Neutrophil (primary cell): Measurements from ENCODE around the gene C19orf44.
A peak's percentile ranks its signal among the peaks of the same experiment; 100 is the strongest.

Experiments used
- H3K27ac ChIP-seq: fragments of 200-600 bp; sonication (generic); 2 replicates; pipeline ENCODE4 v1.5.1; 2016; ENCODE audit warnings: mild to moderate bottlenecking, moderate library complexity
- H3K27me3 ChIP-seq: fragments of 200-600 bp; sonication (generic); 2 replicates; pipeline ENCODE4 v1.6.0; 2016; ENCODE audit warnings: mild to moderate bottlenecking
- H3K36me3 ChIP-seq: fragments of 200-600 bp; sonication (generic); 2 replicates; pipeline ENCODE4 v1.5.1; 2017
- H3K4me1 ChIP-seq, 2 experiments: fragments of 200-600 bp in 1 of 2; sonication (generic) in 1 of 2; 1 replicate in 1 of 2; 2 replicates in 1 of 2; pipeline versions ENCODE4 v1.5.1 to v1.6.1; 2013 to 2016; ENCODE audit warnings: low read depth in 1 of 2, low read length in 1 of 2, mild to moderate bottlenecking in 1 of 2, moderate library complexity in 1 of 2; ENCODE audit not compliant: control insufficient read depth in 1 of 2, insufficient read depth in 1 of 2
- H3K4me3 ChIP-seq, 2 experiments: fragments of 200-600 bp in 1 of 2; sonication (generic) in 1 of 2; 1 replicate in 1 of 2; 2 replicates in 1 of 2; pipeline ENCODE4 v1.5.1; 2013 to 2016; ENCODE audit warnings: low read depth in 1 of 2, low read length in 1 of 2, mild to moderate bottlenecking in 1 of 2, moderate library complexity in 1 of 2
- H3K9me3 ChIP-seq: fragments of 200-600 bp; sonication (generic); 2 replicates; pipeline ENCODE4 v1.5.1; 2016
- TF ChIP-seq, protein P1 (sequence below): fragments of 200-600 bp; sonication (generic); IDR thresholded peaks from 2 replicates; pipeline ENCODE4 v1.5.1; 2016; ENCODE audit warnings: antibody characterized with exemption

The C19orf44 gene

DNA sequence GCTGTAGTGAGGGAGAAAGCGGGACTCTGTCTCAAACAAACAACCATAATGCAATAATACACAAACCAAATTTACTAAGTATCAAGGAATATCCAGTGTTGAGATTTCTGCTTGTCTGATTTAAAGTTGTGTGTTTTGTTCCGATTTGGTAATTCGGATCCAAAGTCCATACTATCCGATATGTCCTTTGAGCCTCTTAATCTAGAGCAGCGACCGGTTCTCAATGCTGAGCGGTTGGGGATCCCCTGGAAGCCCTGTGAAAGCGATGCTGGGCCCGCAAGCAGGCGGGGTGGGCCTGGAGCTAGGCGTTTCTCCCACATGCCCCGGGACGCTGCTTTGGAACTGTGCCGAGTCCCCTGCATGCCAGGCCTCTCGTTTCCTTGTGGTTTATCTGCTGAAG lies 20.2 kb downstream of the C19orf44 start:
- Histone ChIP-seq H3K4me1 (no peaks in the 10 kb centered on the region), H3K27me3 (no peaks in the 10 kb centered on the region), H3K4me3 (no peak overlapping the region), H3K27ac (no peak overlapping the region), H3K36me3 (peaks cover 50% of the 10 kb centered on the region), H3K9me3 (no peaks in the 10 kb centered on the region)
- TF ChIP-seq, protein P1, sequence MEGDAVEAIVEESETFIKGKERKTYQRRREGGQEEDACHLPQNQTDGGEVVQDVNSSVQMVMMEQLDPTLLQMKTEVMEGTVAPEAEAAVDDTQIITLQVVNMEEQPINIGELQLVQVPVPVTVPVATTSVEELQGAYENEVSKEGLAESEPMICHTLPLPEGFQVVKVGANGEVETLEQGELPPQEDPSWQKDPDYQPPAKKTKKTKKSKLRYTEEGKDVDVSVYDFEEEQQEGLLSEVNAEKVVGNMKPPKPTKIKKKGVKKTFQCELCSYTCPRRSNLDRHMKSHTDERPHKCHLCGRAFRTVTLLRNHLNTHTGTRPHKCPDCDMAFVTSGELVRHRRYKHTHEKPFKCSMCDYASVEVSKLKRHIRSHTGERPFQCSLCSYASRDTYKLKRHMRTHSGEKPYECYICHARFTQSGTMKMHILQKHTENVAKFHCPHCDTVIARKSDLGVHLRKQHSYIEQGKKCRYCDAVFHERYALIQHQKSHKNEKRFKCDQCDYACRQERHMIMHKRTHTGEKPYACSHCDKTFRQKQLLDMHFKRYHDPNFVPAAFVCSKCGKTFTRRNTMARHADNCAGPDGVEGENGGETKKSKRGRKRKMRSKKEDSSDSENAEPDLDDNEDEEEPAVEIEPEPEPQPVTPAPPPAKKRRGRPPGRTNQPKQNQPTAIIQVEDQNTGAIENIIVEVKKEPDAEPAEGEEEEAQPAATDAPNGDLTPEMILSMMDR = no peak

DNA sequence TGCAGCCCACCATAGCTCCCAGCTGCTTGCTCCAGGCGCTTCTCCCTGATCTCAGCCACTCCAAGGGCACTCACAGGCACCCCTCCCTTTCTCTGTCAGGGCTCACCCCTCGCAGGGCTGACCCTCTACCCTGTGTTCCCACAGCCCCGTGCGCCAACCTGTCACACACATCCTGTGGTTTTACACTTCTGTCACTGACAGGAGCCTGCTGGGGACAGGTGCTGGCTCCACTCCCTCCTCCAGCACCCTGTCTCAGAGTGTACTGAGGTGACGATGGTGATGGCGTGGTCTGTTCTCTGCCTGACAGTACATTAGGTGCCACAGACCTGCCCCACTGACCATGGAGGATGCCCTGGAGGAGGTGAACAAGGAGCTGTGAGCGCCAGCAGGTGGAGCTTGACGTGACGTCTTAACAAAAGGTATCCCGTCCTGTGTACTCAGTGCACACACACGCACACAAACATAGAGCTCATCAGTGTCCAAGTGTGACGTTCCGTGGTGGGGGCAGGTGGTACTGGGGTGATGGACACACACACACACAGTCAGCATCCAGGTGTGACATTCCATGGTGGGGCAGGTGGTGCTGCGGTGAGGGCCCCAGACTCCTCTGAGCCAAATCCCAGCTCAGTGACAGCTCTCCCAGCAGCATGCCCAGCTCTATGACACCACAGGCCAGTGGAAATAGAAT lies 20.9 kb downstream of the C19orf44 start:
- Histone ChIP-seq H3K36me3 (peaks cover 56% of the 10 kb centered on the region), H3K27me3 (no peaks in the 10 kb centered on the region), H3K9me3 (no peaks in the 10 kb centered on the region), H3K4me3 (no peak overlapping the region), H3K27ac (no peak overlapping the region), H3K4me1 (no peaks in the 10 kb centered on the region)
- TF ChIP-seq, protein P1 = no peak

DNA sequence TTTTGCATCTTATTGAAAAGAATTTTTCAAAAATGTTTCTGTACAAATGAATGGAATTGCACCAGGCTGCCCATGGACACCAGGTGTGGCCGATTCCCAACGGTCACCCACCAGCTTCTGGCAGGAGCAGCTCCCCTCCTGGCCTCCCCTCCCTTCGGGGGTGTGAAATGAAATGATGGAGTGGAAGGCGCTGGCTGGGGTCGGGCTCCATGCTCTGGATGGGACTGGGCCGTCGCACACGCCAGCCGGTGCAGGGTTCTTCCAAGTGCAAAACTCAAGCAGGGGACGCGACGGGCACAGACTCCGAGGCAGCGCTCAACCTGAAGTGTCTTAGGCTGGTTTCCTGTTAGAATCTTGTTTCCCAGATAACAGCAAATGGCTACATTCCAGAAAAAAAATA lies 21.9 kb downstream of the C19orf44 start:
- Histone ChIP-seq H3K36me3 (peaks cover 66% of the 10 kb centered on the region), H3K4me3 (no peak overlapping the region), H3K4me1 (no peaks in the 10 kb centered on the region), H3K9me3 (no peaks in the 10 kb centered on the region), H3K27me3 (no peaks in the 10 kb centered on the region), H3K27ac (no peak overlapping the region)
- TF ChIP-seq, protein P1 = no peak

- Histone ChIP-seq H3K4me3 (no peak overlapping the region), H3K27me3 (no peaks in the 10 kb centered on the region), H3K9me3 (no peaks in the 10 kb centered on the region), H3K4me1 (no peaks in the 10 kb centered on the region), H3K27ac (peak overlapping the region; percentile 15), H3K36me3 (peaks cover 72% of the 10 kb centered on the region)
- TF ChIP-seq, protein P1 = no peak
These were observed 22.5 kb downstream of the C19orf44 start for GRCh38 chr19:16518483-16519229.

GRCh38 chr19:16519230-16519687 lies 23.1 kb downstream of the C19orf44 start:
- H3K27me3 ChIP-seq = no peaks in the 10 kb centered on the region
- H3K27ac ChIP-seq = no peak overlapping the region
- TF ChIP-seq, protein P1 = no peak
- no peaks in the 10 kb centered on the region for H3K9me3 ChIP-seq
- no peaks in the 10 kb centered on the region for H3K4me1 ChIP-seq
- H3K36me3 ChIP-seq = peaks cover 78% of the 10 kb centered on the region
- H3K4me3 ChIP-seq = no peak overlapping the region
